Stimulated activated CD8-positive, alpha-beta memory T cell treated with anti-CD3 and anti-CD28 coated beads, Interleukin-2, amount 100 ng/mL, for 1 hour (primary cell): Measurements from ENCODE around the gene SVBP.

Experiments
- DNase-seq, 2 donors: peaks; one replicate each; pipeline ENCODE4 v3.0.0-alpha.2; 2020; ENCODE audit warnings: low read depth in 2 of 2

Gene SVBP

DNA sequence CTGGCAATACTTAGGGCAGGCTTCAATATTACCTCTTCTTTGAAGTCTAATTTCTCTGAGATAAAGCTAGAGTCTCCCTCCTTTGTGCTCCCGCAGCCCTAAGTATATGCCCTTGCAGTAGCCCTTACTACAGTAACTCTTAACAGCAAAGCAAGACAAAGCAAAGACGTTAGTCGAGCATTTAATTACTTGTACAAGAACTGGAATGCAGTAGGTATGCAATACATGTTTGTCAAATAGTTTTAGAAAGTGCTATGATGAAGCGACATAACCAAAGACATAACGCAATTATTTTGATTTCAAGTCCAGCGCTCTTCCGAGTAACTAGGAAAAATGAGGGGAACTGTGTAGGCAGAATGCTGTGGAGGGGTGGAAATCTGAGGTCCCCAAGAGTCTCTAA is 51.9 kb downstream of the SVBP start:
- DNase-seq, result no peak

DNA sequence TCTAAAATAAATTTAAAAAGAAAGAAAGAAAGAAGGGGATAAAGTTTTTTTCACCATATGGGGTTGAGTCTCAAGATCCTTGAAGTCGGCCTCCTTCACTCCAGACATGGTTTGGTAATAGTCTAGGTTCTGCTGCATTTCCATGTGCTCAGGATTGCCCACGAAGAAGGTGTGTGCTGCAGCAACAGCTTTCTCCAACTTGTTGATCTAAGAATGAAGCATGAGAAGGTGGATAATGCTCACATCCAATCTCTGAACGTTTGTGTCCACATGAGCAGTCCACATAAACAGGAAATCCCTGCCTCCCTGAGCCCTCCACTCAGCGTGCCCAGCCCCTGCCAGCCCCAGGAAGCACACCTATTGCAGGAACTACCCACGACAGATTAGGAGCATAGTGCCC is 54.9 kb downstream of the SVBP start:
- no peak for DNase-seq

DNA sequence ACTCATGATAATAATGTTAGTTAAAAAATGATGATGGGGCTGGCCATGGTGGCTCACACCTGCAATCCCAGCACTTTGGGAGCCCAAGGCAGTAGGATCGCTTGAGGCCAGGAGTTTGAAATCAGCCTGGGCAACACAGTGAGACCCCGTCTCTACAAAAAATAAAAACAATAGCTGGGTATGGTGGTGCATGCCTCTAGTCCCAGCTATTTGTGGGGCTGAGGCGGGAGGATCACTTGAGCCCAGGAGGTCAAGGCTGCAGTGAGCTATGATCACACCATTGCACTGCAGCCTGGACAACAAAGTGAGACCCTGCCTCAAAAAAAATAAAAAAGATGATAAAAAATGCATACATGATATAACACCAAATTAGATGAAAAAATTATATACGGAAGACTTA is 55.6 kb downstream of the SVBP start:
- no peak for DNase-seq

DNA sequence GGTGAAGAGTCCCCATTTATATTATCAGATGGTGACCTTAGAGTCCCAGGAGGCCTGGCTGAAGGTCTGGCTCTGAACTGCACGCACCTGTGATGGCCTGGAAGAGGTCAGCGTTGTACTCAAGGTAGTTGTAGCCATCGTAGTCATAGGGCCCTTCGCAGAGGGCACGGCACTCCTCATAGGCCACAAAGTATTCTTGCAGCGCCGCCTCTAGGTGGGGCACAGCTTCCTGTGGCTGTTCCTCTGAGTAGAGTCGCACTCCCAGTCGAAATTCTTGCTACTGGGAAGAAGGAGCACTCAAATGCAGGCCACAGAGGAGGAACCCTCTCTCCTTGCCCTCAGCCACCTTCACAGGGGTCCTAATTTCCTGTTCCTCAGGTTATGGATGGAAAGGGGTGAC is 58.1 kb downstream of the SVBP start:
- DNase-seq, result no peak

- no peak for DNase-seq
Measured at GRCh38 chr1:42758641-42759040, 58.6 kb downstream of the SVBP start.

DNA sequence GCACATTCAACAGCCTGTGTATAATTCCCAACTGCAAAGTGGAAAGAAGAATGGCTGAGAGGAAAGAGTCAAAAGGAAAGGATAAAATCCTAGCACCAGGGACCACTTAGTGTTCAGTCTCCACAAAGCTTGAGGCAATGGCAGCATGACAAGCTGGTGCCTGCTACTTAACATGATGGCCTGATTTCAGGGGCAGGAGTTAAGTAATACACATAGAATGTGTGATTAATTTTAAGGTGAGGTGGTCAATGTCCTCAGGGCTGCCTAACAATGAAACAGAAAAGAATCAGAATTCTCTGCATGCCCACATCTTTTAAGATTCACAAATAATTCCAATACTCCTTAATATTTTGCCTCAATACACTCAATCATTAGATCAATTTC is 59.3 kb downstream of the SVBP start:
- no peak for DNase-seq
